HG02571 (cell line): ENCODE data around the gene COL9A1.

Experiments
- ATAC-seq: cut with Tn5 transposase; IDR thresholded peaks from one replicate; pipeline ENCODE4 v1.9.1; 2021; ENCODE audit warnings: mild to moderate bottlenecking, moderate library complexity; ENCODE audit not compliant: unreplicated experiment

Gene COL9A1

GRCh38 chr6:70234561-70235236, 68.2 kb downstream of the COL9A1 start:
- ATAC-seq = no peak

GRCh38 chr6:70231311-70231710, 71.6 kb downstream of the COL9A1 start:
- no peak for ATAC-seq

- ATAC-seq = no peak
Measured at GRCh38 chr6:70225055-70225454, 77.8 kb downstream of the COL9A1 start.

- no peak for ATAC-seq
Measured at GRCh38 chr6:70222439-70222749, 80.5 kb downstream of the COL9A1 start.

GRCh38 chr6:70221715-70222438, 81.0 kb downstream of the COL9A1 start:
- ATAC-seq = no peak

- peak; percentile 55 for ATAC-seq
Measured at GRCh38 chr6:70221025-70221714, 81.7 kb downstream of the COL9A1 start.

- no peak for ATAC-seq
Measured at GRCh38 chr6:70219943-70220613, 82.8 kb downstream of the COL9A1 start.

- no peak for ATAC-seq
Measured at GRCh38 chr6:70216767-70217166, 86.1 kb downstream of the COL9A1 start.

- ATAC-seq = no peak
Measured at GRCh38 chr6:70215460-70216108, 87.3 kb downstream of the COL9A1 start.

GRCh38 chr6:70210462-70210861, 92.4 kb downstream of the COL9A1 start:
- ATAC-seq = no peak

- ATAC-seq = no peak
Measured at GRCh38 chr6:70208235-70208790, 94.6 kb downstream of the COL9A1 start.

- no peak for ATAC-seq
Measured at GRCh38 chr6:70198785-70199184, 104.1 kb downstream of the COL9A1 start.

- no peak for ATAC-seq
Measured at GRCh38 chr6:70196531-70196930, 106.4 kb downstream of the COL9A1 start.

GRCh38 chr6:70194421-70194820, 108.5 kb downstream of the COL9A1 start:
- no peak for ATAC-seq

- ATAC-seq = no peak
Measured at GRCh38 chr6:70188202-70188601, 114.7 kb downstream of the COL9A1 start.

GRCh38 chr6:70186461-70186860, 116.4 kb downstream of the COL9A1 start:
- ATAC-seq = no peak

GRCh38 chr6:70184723-70185122, 118.2 kb downstream of the COL9A1 start:
- no peak for ATAC-seq

- no peak for ATAC-seq
Measured at GRCh38 chr6:70183538-70183937, 119.3 kb downstream of the COL9A1 start.

GRCh38 chr6:70180901-70181599, 121.8 kb downstream of the COL9A1 start:
- ATAC-seq = no peak
